NK-92 treated with Interleukin-12 subunit alpha and Interleukin-12 subunit beta, amount 100 ng/mL, for 24 hours (cell line): ENCODE measurements around the gene TGFBR3.

Experiments used
- DNase-seq: peaks from one replicate; lab custom pipeline; 2025; lab: John Stamatoyannopoulos, UW

Gene TGFBR3

GRCh38 chr1:91826248-91826647, 59.7 kb downstream of the TGFBR3 start:
- no peak for DNase-seq

GRCh38 chr1:91821126-91821868, 64.7 kb downstream of the TGFBR3 start:
- DNase-seq: no peak

- no peak for DNase-seq
Measured at GRCh38 chr1:91819038-91819788, 66.7 kb downstream of the TGFBR3 start.

- DNase-seq: no peak
Measured at GRCh38 chr1:91818713-91818975, 67.3 kb downstream of the TGFBR3 start.

- no peak for DNase-seq
Measured at GRCh38 chr1:91817211-91817905, 68.6 kb downstream of the TGFBR3 start.

GRCh38 chr1:91816031-91816430, 69.9 kb downstream of the TGFBR3 start:
- DNase-seq: no peak

GRCh38 chr1:91814448-91814847, 71.5 kb downstream of the TGFBR3 start:
- no peak for DNase-seq

GRCh38 chr1:91813813-91814212, 72.1 kb downstream of the TGFBR3 start:
- DNase-seq: no peak

GRCh38 chr1:91811363-91812025, 74.5 kb downstream of the TGFBR3 start:
- no peak for DNase-seq

GRCh38 chr1:91809317-91809716, 76.6 kb downstream of the TGFBR3 start:
- no peak for DNase-seq

- no peak for DNase-seq
Measured at GRCh38 chr1:91807921-91808620, 77.9 kb downstream of the TGFBR3 start.

- DNase-seq: no peak
Measured at GRCh38 chr1:91806769-91807700, 78.9 kb downstream of the TGFBR3 start.

GRCh38 chr1:91806181-91806768, 79.7 kb downstream of the TGFBR3 start:
- DNase-seq: no peak

GRCh38 chr1:91805311-91805801, 80.6 kb downstream of the TGFBR3 start:
- DNase-seq: no peak

GRCh38 chr1:91804546-91805023, 81.4 kb downstream of the TGFBR3 start:
- no peak for DNase-seq

- DNase-seq: peak; percentile 32
Measured at GRCh38 chr1:91803847-91804545, 82.0 kb downstream of the TGFBR3 start.

- DNase-seq: no peak
Measured at GRCh38 chr1:91803123-91803522, 82.8 kb downstream of the TGFBR3 start.

GRCh38 chr1:91801496-91802115, 84.3 kb downstream of the TGFBR3 start:
- no peak for DNase-seq

- DNase-seq: no peak
Measured at GRCh38 chr1:91799863-91800262, 86.1 kb downstream of the TGFBR3 start.
